ENCODE measurements around the gene PRG2.

PRG2 gene

GRCh38 chr11:57409321-57410100 lies 19.1 kb upstream of the PRG2 start:
- H3K27ac ChIP-seq: no peak overlapping the region
- TF ChIP-seq CTCF (IDR thresholded peaks at IDR 0.05): no peak
- no peak overlapping the region for H3K4me3 ChIP-seq
- DNase-seq (ENCODE audit: low spot score): no peak

- H3K27ac ChIP-seq: no peak overlapping the region
- TF ChIP-seq CTCF (IDR thresholded peaks at IDR 0.05): no peak
- H3K4me3 ChIP-seq: no peak overlapping the region
- no peak for DNase-seq (ENCODE audit: low spot score)
These were observed 18.3 kb upstream of the PRG2 start for GRCh38 chr11:57408771-57409170.

GRCh38 chr11:57407941-57408475 lies 17.6 kb upstream of the PRG2 start:
- peak overlapping the region in 1 of 2 donors; percentile 35 for H3K27ac ChIP-seq
- TF ChIP-seq CTCF (IDR thresholded peaks at IDR 0.05): no peak
- DNase-seq (ENCODE audit: low spot score): no peak
- H3K4me3 ChIP-seq: no peak overlapping the region

GRCh38 chr11:57407010-57407920 lies 16.8 kb upstream of the PRG2 start:
- peak overlapping the region in 1 of 2 donors; percentile 35 for H3K27ac ChIP-seq
- no peak overlapping the region for H3K4me3 ChIP-seq
- TF ChIP-seq CTCF (IDR thresholded peaks at IDR 0.05): no peak
- no peak for DNase-seq (ENCODE audit: low spot score)

GRCh38 chr11:57406337-57406904 lies 16.0 kb upstream of the PRG2 start:
- DNase-seq (ENCODE audit: low spot score): no peak
- no peak for TF ChIP-seq CTCF (IDR thresholded peaks at IDR 0.05)
- peak overlapping the region in 1 of 2 donors; percentile 35 for H3K27ac ChIP-seq

GRCh38 chr11:57405271-57405860 lies 14.9 kb upstream of the PRG2 start:
- Histone ChIP-seq H3K27ac (peak overlapping the region in 1 of 2 donors; percentile 35), H3K4me3 (no peak overlapping the region)
- TF ChIP-seq CTCF (IDR thresholded peaks at IDR 0.05): no peak
- no peak for DNase-seq (ENCODE audit: low spot score)

More at GRCh38 chr11:57406337-57406904, 16.0 kb upstream of the PRG2 start:
- no peak overlapping the region for H3K4me3 ChIP-seq

Measured in coronary artery (tissue), 2 donors.